CMK (cell line): ENCODE results near the gene OR52K1.
"Not testable (repeated sequence)": the region's sequence is repeated elsewhere in the genome, so short reads cannot be mapped to it uniquely, and the experiment has no call there.

Experiments
- DNase-seq: peaks from one replicate; pipeline ENCODE4 v3.0.0-alpha.2; 2010; ENCODE audit warnings: low read depth

Gene OR52K1

GRCh38 chr11:4491878-4492606 is 9.6 kb downstream of the OR52K1 start:
- no peak for DNase-seq

- no peak for DNase-seq
Observed at GRCh38 chr11:4493480-4493818, 11.0 kb downstream of the OR52K1 start.

GRCh38 chr11:4495487-4495886 is 13.0 kb downstream of the OR52K1 start:
- DNase-seq, result no peak

- DNase-seq, result no peak
Observed at GRCh38 chr11:4495986-4496385, 13.5 kb downstream of the OR52K1 start.

- no peak for DNase-seq
Observed at GRCh38 chr11:4496557-4497248, 14.3 kb downstream of the OR52K1 start.

GRCh38 chr11:4508886-4509285 is 26.4 kb downstream of the OR52K1 start:
- no peak for DNase-seq

GRCh38 chr11:4511282-4512245 is 29.1 kb downstream of the OR52K1 start:
- no peak for DNase-seq

- DNase-seq, result no peak
Observed at GRCh38 chr11:4514196-4514595, 31.8 kb downstream of the OR52K1 start.

- no peak for DNase-seq
Observed at GRCh38 chr11:4522339-4522738, 39.9 kb downstream of the OR52K1 start.

- DNase-seq, result no peak
Observed at GRCh38 chr11:4522752-4523151, 40.3 kb downstream of the OR52K1 start.

GRCh38 chr11:4523666-4524065 is 41.2 kb downstream of the OR52K1 start:
- no peak for DNase-seq

GRCh38 chr11:4527926-4528325 is 45.5 kb downstream of the OR52K1 start:
- DNase-seq, result no peak

- not testable (repeated sequence) for DNase-seq
Observed at GRCh38 chr11:4531686-4532085, 49.2 kb downstream of the OR52K1 start.

GRCh38 chr11:4539603-4540219 is 57.3 kb downstream of the OR52K1 start:
- no peak for DNase-seq

- no peak for DNase-seq
Observed at GRCh38 chr11:4541071-4541470, 58.6 kb downstream of the OR52K1 start.
